Stimulated activated CD8-positive, alpha-beta memory T cell treated with anti-CD3 and anti-CD28 coated beads, Interleukin-7, amount 100 ng/mL, for 1 hour (primary cell): ENCODE results near the gene RPL37A.

ENCODE experiments used
- DNase-seq, 2 donors: peaks; one replicate each; pipeline ENCODE4 v3.0.0-alpha.2; 2020; ENCODE audit warnings: low read depth in 2 of 2

The RPL37A gene

DNA sequence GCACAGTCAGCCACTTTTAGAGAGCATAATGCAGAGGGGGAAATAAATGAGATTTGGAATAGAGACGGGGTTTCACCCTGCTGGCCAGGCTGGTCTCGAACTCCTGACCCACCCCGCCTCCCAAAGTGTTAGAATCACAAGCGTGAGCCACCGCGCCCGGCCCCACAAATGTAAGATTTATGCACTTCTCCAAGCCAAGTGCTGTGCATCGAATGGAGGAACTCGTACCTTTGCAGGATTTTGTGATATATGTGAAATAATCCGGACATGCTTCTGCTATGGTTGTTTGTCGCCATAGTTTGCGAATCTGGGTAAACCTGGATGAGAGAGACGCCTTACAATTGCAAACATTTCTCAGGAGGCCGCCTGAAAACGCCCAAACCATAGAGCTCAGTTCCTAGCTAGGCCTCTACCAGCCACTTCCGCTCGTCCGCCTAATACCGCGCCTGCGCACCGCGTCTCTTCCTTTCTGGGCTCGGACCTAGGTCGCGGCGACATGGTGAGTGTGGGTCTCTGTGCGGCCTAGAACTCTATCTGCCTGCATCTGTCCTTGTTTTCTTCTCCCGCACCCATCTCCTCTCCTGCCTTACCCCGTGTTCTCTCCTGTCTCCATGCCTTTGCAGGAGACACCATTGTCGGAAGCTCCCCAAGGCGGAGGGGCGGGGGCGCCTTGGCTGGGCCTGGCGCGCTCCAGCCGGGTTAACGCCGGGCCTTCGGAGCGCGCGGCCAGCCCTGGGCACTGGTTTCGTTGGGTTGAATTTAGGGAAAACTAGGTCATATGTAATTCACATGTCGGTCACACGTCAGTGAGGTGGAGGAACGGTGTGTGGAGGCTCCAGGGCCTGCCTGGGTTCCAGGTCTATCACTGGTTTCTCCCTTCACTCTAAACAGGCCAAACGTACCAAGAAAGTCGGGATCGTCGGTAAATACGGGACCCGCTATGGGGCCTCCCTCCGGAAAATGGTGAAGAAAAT lies at the start of gene RPL37A:
Gene RPL37A, plus strand, starts transcription at position 466 of the 974 bp plus-strand sequence. Its CDS starts 31 bp downstream, at position 497.
- DNase-seq, result peak; percentile 76 to 83

DNA sequence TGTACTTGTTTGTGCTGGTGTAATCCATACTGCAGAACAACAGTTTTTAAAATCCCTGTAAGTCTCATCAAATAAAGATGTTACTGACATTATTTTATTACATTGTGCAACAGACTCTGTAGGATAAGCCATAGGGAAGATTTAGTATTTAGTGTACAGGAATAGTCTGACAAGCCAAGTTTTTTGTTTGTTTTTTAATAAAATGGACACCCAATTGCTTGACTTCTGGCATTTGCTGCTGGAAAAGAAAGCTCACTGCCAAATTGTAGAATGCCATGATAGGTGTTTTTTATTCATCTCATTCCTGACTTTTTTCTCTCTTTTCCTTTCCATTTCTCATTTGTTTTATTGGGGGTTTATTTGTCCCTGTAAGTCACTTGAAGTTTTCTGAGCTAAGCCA lies 48.3 kb upstream of the RPL37A start:
- no peak for DNase-seq

DNA sequence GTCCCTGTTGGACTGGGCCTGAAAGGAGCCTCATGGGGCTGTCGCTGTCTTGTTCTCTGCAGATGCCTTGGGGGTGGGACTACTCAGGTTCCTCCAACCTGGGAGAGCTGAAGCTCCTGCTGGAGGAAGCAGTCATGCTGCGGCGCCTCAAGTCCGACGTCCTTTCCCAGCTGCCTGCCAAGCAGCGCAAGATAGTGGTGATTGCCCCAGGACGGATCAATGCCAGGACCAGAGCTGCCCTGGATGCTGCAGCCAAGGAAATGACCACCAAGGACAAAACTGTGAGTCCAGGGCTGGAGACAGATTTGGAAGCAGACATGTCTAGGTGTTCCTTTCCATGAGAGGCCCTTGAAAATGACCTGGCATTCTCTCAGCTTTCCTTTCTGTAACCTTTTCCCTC lies 47.9 kb upstream of the RPL37A start:
- DNase-seq, result no peak

GRCh38 chr2:216453955-216454614 lies 44.6 kb upstream of the RPL37A start:
- no peak for DNase-seq

DNA sequence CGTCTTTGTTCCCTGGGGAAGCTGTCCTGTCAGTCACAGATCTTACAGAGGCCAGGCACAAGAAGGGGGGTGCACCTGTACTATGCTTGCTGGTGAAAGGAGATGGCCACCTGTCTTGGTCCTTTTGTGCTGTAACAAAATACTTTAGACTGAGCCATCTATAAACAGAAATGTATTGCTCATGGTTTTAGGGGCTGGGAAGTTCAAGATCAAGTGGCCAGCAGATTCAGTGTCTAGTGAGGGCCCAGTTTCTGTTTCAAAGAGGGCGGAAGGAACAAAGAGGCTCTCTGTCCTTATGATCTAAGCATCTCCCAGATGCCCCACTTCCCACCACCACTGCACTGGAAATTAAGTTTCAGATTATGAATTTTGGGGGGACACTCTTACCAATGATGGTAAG lies 35.5 kb upstream of the RPL37A start:
- DNase-seq, result no peak

DNA sequence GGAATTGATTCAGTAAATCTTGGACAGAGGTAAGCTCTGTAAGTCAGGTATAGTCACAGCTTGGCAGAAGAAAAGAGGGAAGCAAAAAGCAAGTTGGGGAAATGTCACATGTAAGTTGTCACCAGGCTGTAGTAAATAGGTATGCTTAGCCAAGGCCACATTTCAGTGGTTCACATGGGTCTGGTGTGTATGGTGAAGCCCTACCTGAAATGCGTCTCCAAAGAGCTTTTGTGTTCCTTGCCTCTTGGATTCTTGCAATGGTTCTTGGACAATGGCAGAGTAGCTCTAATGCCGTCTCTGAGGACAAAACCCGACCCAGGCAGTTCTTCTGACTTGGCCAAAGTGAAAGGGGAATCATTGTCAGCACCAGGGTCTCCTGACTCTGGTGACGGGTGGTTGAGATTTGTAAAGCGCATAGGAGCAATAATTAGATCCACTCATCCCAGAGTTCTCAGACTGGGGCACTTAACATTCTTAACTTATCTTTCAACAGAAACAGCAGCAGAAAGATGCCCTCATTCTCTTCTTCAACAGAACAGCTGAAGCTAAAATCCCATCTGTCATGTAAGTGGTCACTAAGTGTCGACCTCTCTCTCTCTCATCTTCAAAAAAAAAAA lies 34.4 kb upstream of the RPL37A start:
- DNase-seq, result no peak

DNA sequence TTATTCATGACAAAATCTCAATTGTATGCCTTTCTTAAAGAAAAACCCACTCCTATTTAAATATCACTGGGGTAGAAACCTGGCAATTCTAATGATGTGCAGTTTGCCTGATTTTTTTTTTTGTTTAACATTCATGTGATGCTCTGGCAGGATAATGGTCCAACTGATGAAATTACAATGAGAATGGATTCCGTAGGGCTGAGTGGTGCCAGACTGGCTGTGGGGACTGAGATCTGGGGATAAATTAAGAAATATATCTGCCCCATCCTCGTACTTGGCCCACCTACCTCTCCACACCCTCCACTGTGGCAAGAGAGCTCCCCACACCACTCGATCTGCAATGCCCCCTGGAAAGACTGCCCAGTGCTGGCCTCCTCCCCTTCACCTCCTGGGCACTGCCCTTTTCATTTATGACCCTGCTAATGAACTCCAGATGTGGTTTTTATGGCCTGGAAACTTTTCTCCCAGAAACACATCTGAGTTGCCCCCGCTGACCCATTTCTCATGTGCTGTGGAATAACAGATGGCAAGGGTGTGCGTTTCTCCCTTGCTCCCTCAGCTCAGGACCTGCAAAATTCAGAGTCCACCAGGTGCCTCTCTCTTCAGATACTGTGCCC lies 33.0 kb upstream of the RPL37A start:
- no peak for DNase-seq

DNA sequence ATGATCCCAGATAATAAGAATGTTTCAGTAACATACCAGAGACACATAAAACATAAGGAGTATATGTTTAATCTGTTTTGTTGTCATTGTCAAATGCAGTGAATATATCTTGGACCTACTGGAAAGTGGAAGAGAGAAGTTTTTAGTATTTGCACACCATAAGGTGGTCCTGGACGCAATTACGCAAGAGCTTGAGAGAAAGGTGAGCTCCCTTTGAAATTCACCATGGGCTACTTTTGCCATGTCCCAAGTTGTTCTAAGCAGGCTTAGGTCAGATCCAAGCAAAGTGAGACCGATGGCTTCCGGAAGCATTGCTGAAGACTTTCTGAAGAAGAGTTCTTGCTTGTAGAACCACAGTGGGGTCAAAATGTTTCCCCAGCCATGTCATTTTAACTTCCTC lies 30.8 kb upstream of the RPL37A start:
- DNase-seq, result no peak

- no peak for DNase-seq
Observed at GRCh38 chr2:216469661-216470060, 29.0 kb upstream of the RPL37A start.

DNA sequence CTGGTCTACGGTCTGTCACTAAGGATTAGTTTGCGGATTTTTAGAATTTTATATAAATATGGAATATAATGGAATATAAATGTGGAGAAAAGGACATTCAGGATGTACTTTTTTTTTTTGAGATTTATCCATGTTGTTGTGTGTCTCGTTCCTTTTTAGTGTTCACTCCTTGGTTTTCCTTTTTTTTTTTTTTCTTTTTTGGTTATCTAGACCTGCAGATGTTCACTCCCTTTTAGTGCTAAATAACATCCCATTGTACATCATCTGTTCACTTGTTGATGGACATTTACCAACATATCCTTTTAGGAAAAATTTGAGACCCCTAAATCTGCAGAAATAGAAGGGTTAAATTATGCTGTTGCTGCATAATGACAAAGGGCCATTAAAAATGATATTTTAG lies 25.5 kb upstream of the RPL37A start:
- DNase-seq, result no peak

DNA sequence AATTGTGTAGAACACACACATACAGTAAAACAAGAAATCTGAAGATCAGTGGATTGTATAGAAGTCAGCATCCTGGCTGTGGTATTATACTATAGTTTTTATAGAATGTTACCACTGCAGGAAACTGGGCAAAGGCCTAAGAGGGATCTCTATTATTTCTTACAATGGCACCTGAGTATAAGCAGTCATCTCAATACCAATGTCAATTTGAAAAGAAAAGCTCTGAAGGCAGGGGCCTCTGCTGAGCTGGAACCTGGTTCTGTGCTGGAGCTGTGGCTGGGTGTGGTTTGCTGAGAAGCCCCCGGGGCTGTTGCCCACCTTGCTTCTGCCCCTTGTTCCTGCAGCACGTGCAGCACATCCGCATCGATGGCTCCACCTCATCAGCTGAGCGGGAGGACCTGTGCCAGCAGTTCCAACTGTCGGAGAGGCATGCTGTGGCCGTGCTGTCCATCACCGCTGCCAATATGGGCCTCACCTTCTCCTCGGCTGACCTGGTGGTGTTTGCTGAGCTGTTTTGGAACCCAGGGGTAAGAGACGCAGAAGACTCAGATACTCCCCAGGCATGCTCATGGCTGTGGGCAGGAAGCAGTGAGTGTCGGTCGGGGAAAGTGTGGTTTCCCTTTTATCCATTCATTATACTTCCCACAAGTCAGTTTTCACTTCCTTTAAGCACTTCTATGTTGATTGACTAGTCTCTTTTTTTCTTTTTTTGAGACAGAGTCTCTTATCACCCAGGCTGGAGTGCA lies 23.5 kb upstream of the RPL37A start:
- no peak for DNase-seq

- no peak for DNase-seq
Observed at GRCh38 chr2:216475767-216476166, 22.9 kb upstream of the RPL37A start.

DNA sequence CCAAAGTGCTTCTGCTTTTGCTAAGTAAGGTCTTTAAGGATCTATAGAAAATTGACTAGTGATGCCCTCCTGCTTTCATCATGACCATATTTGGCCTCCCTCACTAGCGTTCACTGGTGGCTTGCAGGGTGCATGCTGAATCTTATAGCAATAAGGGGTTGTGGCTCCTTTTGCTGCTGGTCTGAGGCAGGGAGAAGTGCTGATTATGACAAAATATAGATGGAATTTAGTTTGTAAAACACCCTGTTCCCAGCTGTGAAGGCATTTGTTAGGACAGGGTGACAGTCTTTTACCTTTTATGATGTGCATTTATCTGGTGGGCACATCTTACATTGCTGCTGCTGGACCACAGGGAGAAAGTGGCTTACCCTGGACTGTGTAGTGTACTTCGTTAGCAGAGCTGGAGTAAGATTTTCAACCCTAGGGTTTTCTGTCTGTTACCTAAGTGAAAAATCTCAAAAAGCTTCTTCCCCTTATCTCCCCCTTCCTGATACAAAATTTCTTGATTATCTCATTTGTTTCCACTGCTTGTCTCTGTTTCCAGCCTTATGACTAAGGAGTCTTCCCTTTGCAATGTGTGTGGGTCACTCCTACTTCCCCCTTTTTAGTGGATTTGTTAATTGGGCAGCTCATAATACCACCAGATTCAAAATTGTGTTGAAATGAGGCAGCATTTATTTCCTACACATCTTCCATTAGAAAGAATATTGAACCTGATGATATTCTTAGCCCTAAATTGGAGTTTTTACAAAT lies 21.2 kb upstream of the RPL37A start:
- DNase-seq, result no peak

DNA sequence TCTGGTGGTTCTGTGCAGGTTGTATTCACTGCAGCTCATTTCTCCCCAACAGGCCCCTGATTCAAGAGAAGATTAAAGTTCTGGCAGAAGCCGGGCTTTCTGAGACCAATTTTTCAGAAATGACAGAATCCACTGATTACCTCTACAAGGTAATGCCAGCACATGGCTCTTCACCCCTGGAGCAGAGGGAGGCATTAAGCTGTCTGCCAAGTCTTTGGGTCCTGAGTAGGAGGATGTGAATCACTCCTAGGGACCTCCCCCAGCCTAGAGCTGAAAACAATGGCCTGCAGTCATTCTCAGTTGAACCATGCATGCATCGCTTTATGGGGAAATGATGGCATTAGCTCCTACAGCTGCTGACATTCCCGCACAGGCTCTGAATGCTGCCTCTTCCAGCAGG lies 20.5 kb upstream of the RPL37A start:
- no peak for DNase-seq

GRCh38 chr2:216478791-216479190 lies 19.9 kb upstream of the RPL37A start:
- DNase-seq, result no peak

- DNase-seq, result no peak
Observed at GRCh38 chr2:216480221-216480620, 18.4 kb upstream of the RPL37A start.

DNA sequence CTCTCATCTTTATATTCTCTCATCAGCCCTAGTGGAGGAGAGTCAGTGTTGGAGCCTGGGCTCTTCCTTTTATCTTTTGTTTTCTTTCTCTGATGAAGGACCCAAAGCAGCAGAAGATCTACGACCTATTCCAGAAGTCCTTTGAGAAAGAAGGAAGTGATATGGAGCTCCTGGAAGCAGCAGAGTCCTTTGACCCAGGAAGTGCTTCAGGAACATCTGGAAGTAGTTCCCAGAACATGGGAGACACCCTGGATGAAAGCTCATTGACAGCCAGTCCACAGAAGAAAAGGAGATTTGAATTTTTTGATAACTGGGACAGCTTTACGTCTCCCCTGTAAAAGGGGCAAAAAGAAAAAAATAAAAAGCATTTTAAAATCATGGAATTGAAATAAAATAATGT lies 16.0 kb upstream of the RPL37A start:
- no peak for DNase-seq

DNA sequence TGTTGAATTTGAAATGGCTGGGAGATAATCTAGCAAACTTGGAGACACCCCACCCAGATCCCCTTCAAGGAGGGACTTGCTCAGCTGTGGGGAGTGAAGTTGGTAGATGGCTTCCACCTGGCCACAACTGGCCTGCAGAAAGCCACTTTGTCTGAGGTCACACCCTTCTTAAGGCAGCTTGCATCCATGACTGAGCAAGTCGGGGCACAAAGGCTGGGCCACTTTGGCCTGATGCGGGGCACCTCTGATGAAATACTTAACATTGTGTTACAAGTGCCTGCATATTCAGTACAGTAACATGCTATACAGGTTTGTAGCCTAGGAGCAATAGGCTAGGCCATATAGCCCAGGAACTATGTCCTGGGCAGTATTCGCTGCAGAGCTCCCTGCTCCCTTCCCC lies 13.4 kb upstream of the RPL37A start:
- DNase-seq, result no peak

GRCh38 chr2:216485745-216486144 lies 12.9 kb upstream of the RPL37A start:
- no peak for DNase-seq

DNA sequence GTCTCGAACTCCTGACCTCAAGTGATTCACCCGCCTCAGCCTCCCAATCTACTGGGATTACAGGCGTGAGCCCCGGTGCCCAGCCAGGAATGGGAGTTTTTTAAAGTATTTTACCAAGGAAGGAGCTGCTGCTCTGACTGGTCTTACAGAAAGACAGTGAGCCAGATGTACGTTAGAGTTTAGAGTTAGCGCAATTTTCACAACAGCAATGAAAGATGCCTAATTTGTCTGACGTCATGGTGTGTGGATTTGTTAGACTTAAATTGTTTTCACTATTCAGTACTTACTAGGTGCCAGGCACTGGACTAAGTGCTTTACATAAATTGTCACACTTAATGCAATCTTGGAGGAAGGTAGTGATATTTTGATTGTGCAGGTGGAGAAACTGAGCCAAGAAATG lies 12.4 kb upstream of the RPL37A start:
- DNase-seq, result no peak

DNA sequence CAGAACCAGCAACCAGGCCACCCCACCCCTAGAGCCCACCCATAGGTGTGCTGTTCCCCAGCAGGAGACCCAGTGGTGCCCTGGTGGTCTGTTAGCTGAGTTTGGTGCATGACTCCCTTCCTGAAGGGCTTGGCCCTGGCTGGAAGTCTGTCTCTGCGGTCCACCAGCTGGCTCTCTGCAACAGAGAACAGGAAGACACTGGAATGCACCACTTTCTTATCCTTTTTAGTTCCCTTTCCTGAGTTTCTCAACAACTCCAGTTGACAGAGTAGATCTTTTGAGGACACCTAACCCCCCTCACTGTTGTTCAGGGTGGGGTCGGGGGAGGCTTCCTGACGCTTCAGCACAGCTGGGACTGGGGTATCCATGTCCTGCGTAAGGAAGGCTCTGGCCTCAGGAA lies 11.9 kb upstream of the RPL37A start:
- DNase-seq, result no peak
